K562 (cell line): ENCODE measurements around the gene SOX6. TPM values are rescaled to one million over a fixed set of nuclear protein-coding genes. Genes with fewer than 3 reads are reported as not detected.

Source experiments
- ARNT ChIP-seq, 2 experiments: fragments of 450-650 bp; IDR thresholded peaks; 2 replicates each; pipeline ENCODE4 v1.6.1; 2016; ENCODE audit warnings: mild to moderate bottlenecking in 1 of 2
- CBFA2T2 ChIP-seq: fragments of 450-650 bp; conservative IDR thresholded peaks from 2 replicates; pipeline ENCODE4 v1.6.1; 2017; ENCODE audit warnings: mild to moderate bottlenecking
- CBX2 ChIP-seq: fragments of 200-600 bp; sonication (generic); IDR thresholded peaks from one replicate; pipeline ENCODE4 v1.6.1; 2012; ENCODE audit warnings: mild to moderate bottlenecking, low read length, inconsistent platforms; ENCODE audit not compliant: insufficient read depth, poor library complexity, severe bottlenecking
- CCAR2 ChIP-seq: fragments of 200-400 bp; formaldehyde crosslinking; IDR thresholded peaks from 2 replicates; pipeline ENCODE4 v1.6.1; 2017; ENCODE audit warnings: mild to moderate bottlenecking, low read depth, low read length
- CXXC5 ChIP-seq: fragments of 250-450 bp; sonication (Bioruptor Pico); IDR thresholded peaks from 2 replicates; pipeline ENCODE4 v1.8.0; 2022; ENCODE audit warnings: inconsistent platforms, mild to moderate bottlenecking, moderate library complexity
- DIDO1 ChIP-seq: fragments of 450-650 bp; IDR thresholded peaks from 2 replicates; pipeline ENCODE4 v1.6.1; 2016; ENCODE audit warnings: low read depth, missing biosample characterization, missing genetic modification characterization
- E2F3 ChIP-seq: fragments of 250-450 bp; sonication (Bioruptor Pico); IDR thresholded peaks from 2 replicates; pipeline ENCODE4 v1.4.0; 2020; ENCODE audit warnings: mild to moderate bottlenecking
- EP300 ChIP-seq: IDR thresholded peaks from 2 replicates; pipeline ENCODE4 v1.6.1; 2012; ENCODE audit warnings: low read length, improper control_type of control experiment
- JUND ChIP-seq, 2 experiments: IDR thresholded peaks; 2 replicates in 1 of 2; 3 replicates in 1 of 2; pipeline ENCODE4 v1.6.1; 2011; ENCODE audit warnings: borderline replicate concordance in 2 of 2, low read depth in 2 of 2, low read length in 2 of 2, improper control_type of control experiment in 1 of 2, missing biosample characterization in 1 of 2, missing genetic modification characterization in 1 of 2, missing genetic modification reagents in 1 of 2
- KAT7 ChIP-seq: sonication (generic); formaldehyde crosslinking; IDR thresholded peaks from 2 replicates; pipeline ENCODE4 v1.8.0; 2022; ENCODE audit warnings: missing genetic modification reagents, mild to moderate bottlenecking, borderline replicate concordance
- MCM3 ChIP-seq: fragments of 450-650 bp; IDR thresholded peaks from 2 replicates; pipeline ENCODE4 v1.6.1; 2016
- MEIS2 ChIP-seq: fragments of 450-650 bp; IDR thresholded peaks from 2 replicates; pipeline ENCODE4 v1.6.1; 2014; ENCODE audit warnings: mild to moderate bottlenecking; ENCODE audit not compliant: partially characterized antibody
- MXI1 ChIP-seq: IDR thresholded peaks from 2 replicates; pipeline ENCODE4 v1.6.1; 2011; ENCODE audit warnings: low read depth, mild to moderate bottlenecking, improper control_type of control experiment, low read length
- SRSF9 ChIP-seq: fragments of 200-400 bp; formaldehyde crosslinking; IDR thresholded peaks from 2 replicates; pipeline ENCODE4 v1.6.1; 2017; ENCODE audit warnings: low read depth, low read length, borderline replicate concordance
- STAG1 ChIP-seq: sonication (generic); formaldehyde crosslinking; IDR thresholded peaks from 2 replicates; pipeline ENCODE4 v1.5.0; 2020; ENCODE audit warnings: missing genetic modification reagents, borderline replicate concordance
- STAT5B ChIP-seq: fragments of 250-450 bp; sonication (Bioruptor Pico); IDR thresholded peaks from 2 replicates; pipeline ENCODE4 v1.8.0; 2021; ENCODE audit warnings: mild to moderate bottlenecking, inconsistent platforms
- ZBTB11 ChIP-seq, 3 experiments: fragments of 200-800 bp in 1 of 3; fragments of 250-450 bp in 1 of 3; fragments of 450-650 bp in 1 of 3; sonication (Bioruptor Pico) in 1 of 3; sonication (Bioruptor generic) in 1 of 3; formaldehyde crosslinking in 1 of 3; IDR thresholded peaks; 2 replicates each; pipeline versions ENCODE4 v1.6.1 to v1.8.0; 2016 to 2022; ENCODE audit warnings: mild to moderate bottlenecking in 2 of 3, missing genetic modification characterization in 2 of 3, missing compliant biosample characterization in 1 of 3, moderate library complexity in 1 of 3
- ZNF175 ChIP-seq: fragments of 200-800 bp; sonication (Bioruptor generic); IDR thresholded peaks from 2 replicates; pipeline ENCODE4 v1.6.1; 2016; ENCODE audit warnings: low read depth, mild to moderate bottlenecking, missing genetic modification characterization, missing compliant biosample characterization
- polyA plus RNA-seq, 8 experiments: library from polyadenylated mRNA; depleted of rRNA in 4 of 8; stranded (reverse) in 5 of 8; unstranded in 3 of 8; fragments of >200 nt; fragmentation: Nextera tagmentation in 2 of 8; fragmentation: Illumina TruSeq in 1 of 8; extraction: Ambion mirVana in 2 of 8; extraction: Trizol in 1 of 8; gene quantifications; 2 replicates each; pipeline versions ENCODE4 v1.2.1 to v1.2.3, GENCODE V29; 2011 to 2014; ENCODE audit warnings: inconsistent platforms in 1 of 8, missing spikeins in 1 of 8
- total RNA-seq, 7 experiments: library from RNA; depleted of rRNA in 6 of 7; stranded (reverse); fragments of >200 nt in 6 of 7; fragmentation: Illumina TruSeq in 2 of 7; extraction: Trizol in 2 of 7; gene quantifications; 2 replicates each; pipeline versions ENCODE4 v1.2.1 to v1.2.3, GENCODE V29; 2011 to 2021; ENCODE audit warnings: low replicate concordance in 1 of 7
- TF ChIP-seq, protein P1 (sequence below): fragments of 450-650 bp; IDR thresholded peaks from 2 replicates; pipeline ENCODE4 v1.6.1; 2017; ENCODE audit warnings: antibody characterized with exemption, mild to moderate bottlenecking
- TF ChIP-seq, protein P2 (sequence below): fragments of 450-650 bp; formaldehyde crosslinking; IDR thresholded peaks from 2 replicates; pipeline ENCODE4 v1.4.0; 2020; ENCODE audit warnings: mild to moderate bottlenecking, mixed read lengths

The SOX6 gene
- total and polyA plus RNA-seq, 9 of the 15 experiments (the other 6 are each of a cell fraction or from before 2014, with no cell fraction given), result 0.89 to 8.7 (median 5.7) TPM

- no peak for TF ChIP-seq ZBTB11 (CRISPR knock-in tag; IDR thresholded peaks at IDR 0.05)
- TF ChIP-seq, protein P1, sequence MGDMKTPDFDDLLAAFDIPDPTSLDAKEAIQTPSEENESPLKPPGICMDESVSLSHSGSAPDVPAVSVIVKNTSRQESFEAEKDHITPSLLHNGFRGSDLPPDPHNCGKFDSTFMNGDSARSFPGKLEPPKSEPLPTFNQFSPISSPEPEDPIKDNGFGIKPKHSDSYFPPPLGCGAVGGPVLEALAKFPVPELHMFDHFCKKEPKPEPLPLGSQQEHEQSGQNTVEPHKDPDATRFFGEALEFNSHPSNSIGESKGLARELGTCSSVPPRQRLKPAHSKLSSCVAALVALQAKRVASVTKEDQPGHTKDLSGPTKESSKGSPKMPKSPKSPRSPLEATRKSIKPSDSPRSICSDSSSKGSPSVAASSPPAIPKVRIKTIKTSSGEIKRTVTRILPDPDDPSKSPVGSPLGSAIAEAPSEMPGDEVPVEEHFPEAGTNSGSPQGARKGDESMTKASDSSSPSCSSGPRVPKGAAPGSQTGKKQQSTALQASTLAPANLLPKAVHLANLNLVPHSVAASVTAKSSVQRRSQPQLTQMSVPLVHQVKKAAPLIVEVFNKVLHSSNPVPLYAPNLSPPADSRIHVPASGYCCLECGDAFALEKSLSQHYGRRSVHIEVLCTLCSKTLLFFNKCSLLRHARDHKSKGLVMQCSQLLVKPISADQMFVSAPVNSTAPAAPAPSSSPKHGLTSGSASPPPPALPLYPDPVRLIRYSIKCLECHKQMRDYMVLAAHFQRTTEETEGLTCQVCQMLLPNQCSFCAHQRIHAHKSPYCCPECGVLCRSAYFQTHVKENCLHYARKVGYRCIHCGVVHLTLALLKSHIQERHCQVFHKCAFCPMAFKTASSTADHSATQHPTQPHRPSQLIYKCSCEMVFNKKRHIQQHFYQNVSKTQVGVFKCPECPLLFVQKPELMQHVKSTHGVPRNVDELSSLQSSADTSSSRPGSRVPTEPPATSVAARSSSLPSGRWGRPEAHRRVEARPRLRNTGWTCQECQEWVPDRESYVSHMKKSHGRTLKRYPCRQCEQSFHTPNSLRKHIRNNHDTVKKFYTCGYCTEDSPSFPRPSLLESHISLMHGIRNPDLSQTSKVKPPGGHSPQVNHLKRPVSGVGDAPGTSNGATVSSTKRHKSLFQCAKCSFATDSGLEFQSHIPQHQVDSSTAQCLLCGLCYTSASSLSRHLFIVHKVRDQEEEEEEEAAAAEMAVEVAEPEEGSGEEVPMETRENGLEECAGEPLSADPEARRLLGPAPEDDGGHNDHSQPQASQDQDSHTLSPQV, result peak; percentile 64
- TF ChIP-seq ZNF175 (CRISPR knock-in tag), result no peak
- no peak for TF ChIP-seq CBX2
- TF ChIP-seq EP300, result 0 out of 2 replicates have a peak, but pooled peaks have one; percentile 9
- TF ChIP-seq CXXC5 (CRISPR knock-in tag), result no peak
- TF ChIP-seq MXI1, result no peak
- TF ChIP-seq CBFA2T2, result no peak
- TF ChIP-seq STAT5B (CRISPR knock-in tag), result no peak
- 0 out of 2 replicates have a peak, but pooled peaks have one; percentile 4 for TF ChIP-seq JUND (IDR thresholded peaks at IDR 0.05; ENCODE audit: borderline replicate concordance, low read depth, low read length)
- TF ChIP-seq JUND (tag; IDR thresholded peaks at IDR 0.05; ENCODE audit: borderline replicate concordance, low read depth, low read length), result no peak
- no peak for TF ChIP-seq CCAR2
- no peak for TF ChIP-seq MCM3
- TF ChIP-seq, protein P2, sequence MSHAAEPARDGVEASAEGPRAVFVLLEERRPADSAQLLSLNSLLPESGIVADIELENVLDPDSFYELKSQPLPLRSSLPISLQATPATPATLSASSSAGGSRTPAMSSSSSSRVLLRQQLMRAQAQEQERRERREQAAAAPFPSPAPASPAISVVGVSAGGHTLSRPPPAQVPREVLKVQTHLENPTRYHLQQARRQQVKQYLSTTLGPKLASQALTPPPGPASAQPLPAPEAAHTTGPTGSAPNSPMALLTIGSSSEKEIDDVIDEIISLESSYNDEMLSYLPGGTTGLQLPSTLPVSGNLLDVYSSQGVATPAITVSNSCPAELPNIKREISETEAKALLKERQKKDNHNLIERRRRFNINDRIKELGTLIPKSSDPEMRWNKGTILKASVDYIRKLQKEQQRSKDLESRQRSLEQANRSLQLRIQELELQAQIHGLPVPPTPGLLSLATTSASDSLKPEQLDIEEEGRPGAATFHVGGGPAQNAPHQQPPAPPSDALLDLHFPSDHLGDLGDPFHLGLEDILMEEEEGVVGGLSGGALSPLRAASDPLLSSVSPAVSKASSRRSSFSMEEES (CRISPR knock-in tag), result no peak
- TF ChIP-seq KAT7, result 0 out of 2 replicates have a peak, but pooled peaks have one; percentile 43
- no peak for TF ChIP-seq ARNT (IDR thresholded peaks at IDR 0.05)
- TF ChIP-seq E2F3, result no peak
- no peak for TF ChIP-seq SRSF9
- no peak for TF ChIP-seq STAG1
- peak; percentile 78 for TF ChIP-seq MEIS2
- TF ChIP-seq DIDO1 (tag), result no peak
Measured at GRCh38 chr11:16297332-16297731, 59.0 kb downstream of the SOX6 start (continued).
